GM18858 (cell line): ENCODE data around the gene NUDT14.

Source experiments
- ATAC-seq: cut with Tn5 transposase; IDR thresholded peaks from one replicate; pipeline ENCODE4 v1.9.1; 2021; ENCODE audit not compliant: unreplicated experiment

The NUDT14 gene

DNA sequence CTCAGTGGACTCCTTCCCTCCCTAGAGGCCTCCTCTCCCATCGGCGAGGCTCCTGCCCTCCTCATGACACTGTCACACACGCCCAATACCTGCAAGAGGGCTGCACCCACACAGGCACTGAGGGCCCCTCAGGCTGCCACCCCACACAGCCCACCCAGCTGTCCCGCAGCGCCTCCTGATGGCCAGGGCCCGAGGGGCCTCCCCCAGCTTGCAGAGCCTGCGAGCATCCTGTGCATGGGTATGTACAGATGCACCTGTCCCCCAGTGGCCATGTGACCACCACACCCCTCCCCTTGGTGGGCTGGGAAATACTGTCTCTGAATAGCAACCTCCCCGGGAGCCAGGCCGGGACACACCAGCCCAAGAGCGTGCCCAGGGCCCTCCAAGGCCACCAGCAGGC lies 19.0 kb upstream of the NUDT14 start:
- ATAC-seq, result no peak

DNA sequence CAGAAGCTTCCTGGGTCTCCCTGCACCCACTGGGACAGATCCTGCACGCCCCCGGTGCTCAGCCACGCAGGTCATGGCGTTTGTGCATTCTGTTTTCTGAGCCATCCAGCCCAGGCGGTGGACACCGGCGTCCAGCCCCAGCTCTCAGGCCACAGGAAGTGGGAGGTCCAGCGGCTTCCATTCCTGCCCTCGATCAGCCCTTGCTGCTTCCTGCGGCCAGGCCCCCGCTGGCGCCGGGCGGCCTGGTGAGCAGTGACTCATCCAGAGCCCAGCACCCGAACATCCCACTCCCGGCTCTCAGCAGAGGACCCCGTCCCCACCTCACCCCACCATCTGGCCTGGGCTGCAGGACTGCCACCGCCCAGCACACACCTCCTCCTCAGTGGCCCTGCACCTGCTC lies 18.0 kb upstream of the NUDT14 start:
- no peak for ATAC-seq

DNA sequence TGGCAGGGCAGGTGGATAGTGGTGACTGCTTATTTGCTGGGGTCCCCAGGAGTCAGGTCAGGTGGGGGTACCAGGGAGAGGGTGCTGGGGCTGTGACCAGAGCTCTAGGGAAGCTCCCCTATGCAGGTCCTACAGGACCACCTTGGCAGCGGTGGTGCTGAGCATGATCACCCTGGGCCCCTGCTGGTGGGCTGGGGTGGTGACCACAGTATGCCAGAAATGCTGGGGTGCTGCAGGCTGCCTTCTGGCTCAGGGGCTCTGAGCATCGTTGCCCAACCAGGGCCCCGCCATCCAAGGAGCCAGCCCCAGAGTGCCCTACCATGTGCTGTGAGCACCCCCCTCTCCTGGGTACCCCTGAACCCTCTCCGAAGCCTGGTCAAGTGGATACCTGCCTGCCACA lies 17.5 kb upstream of the NUDT14 start:
- no peak for ATAC-seq

GRCh38 chr14:105197211-105197641 lies 16.1 kb upstream of the NUDT14 start:
- ATAC-seq, result no peak

- ATAC-seq, result no peak
These were observed 15.3 kb upstream of the NUDT14 start for GRCh38 chr14:105196265-105196960.

DNA sequence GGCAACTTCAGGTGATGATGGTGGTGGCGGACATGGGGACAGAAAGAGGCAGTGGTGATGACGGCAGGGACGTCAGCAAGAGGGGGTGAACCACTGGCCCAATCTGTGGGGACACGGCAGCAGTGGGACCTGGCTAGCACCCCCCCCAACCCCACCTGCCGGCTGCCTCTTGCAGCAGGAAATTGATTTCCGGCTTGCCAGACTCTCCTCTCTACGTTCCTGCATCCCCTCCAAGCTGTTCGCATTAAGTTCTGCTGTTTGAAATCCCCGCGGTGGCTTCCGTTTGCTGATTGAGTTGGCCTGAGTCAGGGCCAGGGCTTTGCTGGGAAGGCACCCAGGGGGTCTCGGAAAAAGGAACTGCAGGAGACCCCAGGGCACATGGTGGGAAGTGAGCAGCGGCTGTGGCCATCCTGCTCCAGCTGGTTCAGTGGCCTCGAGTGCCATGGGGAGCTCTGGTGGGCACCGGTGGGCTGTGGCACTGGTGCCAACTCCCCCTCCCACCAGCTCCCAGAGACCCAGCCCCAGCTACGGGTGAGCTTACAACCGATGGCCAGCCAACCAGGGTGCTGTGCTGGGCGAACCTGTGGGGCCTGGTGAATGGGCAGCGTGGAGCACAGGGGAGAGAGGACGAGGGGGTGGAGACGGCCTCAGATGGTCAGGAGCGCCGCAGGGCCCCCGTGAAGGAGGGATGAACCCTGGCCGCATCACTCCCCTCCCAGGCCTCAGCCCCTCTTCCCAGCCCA lies 14.6 kb upstream of the NUDT14 start:
- ATAC-seq, result no peak

DNA sequence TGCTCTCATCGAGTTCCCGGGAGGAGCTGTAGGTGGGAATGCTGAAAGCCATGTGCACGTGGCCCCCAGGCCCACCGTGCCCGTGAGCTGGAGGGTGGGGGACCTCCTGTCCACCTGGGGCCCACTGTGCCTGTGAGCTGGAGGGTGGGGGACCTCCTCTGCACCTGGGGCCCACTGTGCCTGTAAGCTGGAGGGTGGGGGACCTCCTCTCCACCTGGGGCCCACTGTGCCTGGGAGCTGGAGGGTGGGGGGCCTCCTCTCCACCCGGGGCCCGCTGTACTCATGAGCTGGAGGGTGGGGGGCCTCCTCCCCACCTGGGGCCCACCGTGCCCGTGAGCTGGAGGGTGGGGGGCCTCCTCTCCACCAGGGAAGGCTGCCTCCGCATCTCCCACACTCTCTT lies 13.9 kb upstream of the NUDT14 start:
- no peak for ATAC-seq

DNA sequence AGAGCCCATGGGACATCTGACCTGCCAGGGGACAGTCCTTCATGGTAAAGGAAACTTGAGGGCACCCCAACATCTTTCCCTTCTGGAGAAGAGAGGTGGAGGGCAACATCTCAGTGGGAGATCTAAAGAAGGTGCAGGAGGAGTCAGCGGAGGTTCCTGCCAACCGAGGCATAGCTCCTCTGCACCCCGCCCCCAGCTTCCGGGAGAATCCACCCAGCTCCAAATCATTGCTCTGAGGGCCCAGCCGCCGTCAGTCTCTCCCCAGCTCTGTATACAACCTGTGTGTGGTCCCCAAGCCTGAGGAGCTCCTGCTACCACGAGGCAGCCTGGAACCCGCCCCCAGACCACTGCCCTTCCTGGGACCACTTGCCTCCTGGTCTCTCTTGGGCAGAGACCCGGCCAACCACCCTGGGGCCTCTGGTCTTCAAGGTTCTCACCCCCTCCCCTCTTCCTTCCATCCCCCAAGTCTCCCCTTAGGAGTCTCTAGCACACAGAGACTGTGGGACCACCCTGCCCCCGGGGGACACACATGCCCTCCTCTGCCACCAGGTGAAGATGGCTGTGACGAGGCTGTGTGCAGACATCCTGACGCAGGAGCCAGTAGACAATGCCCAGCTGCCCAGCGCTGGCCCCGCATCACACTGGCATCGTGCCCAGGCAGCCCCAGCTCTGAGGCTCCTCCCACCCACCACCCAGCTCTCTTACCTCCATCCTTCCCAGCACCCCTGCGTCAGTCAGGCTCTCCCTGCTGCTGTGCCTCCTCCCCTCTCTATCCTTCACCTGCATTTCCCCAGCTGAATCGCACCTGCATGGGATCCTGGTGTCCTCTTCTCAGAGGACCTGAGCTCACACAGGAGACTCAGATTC lies 13.0 kb upstream of the NUDT14 start:
- no peak for ATAC-seq

DNA sequence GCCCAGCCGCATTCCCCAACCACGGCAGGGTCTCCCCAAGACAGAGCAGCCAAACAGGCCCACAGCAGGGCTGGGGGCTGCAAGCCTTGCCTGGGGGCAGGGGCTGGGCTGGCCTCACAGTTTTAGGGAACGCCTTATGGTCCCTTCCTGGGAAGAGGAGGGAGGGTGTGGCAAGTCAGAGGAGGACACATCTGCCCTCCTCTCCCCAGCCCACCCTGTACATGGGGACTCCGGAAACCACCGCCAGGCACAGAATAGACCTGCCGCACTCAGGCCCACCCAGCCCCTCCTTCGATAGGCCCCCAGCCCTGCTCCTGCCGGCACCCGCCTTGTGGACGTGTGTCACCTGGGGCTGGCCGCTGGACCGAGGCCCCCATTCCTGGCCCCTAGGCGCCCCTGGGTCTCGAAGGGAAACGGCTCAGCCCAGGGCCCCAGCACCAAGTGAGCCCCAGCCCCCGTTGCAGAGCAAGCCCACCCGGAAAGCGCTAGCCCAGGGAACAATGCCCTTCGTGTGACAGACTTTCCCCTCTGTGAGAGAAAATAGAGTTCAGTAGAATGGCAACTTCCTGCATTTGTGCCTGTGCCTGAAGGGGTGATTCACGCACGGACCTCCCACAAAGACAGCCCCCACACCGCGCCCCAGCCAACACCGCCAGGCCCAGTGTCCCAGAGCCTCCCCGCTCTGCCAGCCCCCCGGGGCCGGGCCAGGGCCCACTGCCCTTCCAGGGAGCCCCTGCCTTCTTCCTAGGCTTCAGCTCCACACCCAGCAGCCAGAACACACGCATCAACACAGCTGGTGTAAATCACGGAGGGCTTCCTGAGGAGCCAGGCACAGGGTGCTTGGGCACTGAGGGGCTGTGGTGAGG lies 12.0 kb upstream of the NUDT14 start:
- no peak for ATAC-seq

GRCh38 chr14:105187935-105188524 lies 6.9 kb upstream of the NUDT14 start:
- no peak for ATAC-seq

DNA sequence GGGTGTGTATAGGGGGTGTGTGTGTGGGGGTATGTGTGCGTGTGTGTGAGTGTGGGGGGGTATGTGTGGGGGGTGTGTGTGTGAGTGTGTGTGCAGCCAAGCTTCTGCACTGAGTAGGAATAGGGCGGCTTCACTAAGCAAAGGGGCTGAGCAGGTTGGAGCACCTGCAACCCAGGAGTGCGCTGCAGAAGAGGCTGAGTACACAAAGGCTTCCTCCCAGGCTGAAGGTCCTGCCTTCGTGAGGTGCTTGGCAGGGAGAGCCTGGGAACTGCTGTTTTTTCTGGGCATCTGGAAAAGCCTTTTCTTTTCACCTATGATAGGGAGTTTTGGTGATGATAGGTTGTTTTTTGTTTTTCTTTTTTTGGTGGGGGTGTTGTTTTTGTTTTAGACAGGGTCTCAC lies 6.0 kb upstream of the NUDT14 start:
- no peak for ATAC-seq

DNA sequence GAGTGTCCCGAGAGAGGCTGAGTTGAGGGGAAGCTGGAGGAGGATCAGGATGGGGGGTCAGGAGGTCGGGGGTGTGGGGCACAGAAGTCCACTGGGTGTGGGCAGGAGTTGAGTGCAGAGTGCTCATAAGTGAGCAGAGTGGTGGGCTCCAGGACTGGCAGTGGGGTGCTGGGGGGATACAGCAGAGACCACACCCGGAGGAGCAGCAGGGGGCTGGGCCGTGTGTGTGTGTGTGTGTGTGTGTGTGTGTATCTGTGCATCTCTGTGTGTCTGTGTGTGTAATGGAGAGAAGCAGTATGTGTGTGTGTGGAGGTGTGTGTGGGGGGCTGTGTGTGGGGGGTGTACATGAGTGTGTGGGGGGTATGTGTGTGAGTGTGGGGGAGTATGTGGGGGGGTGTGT lies 4.9 kb upstream of the NUDT14 start:
- no peak for ATAC-seq

GRCh38 chr14:105185001-105185400 lies 3.9 kb upstream of the NUDT14 start:
- no peak for ATAC-seq

- no peak for ATAC-seq
These were observed 3.3 kb upstream of the NUDT14 start for GRCh38 chr14:105184461-105184860.

DNA sequence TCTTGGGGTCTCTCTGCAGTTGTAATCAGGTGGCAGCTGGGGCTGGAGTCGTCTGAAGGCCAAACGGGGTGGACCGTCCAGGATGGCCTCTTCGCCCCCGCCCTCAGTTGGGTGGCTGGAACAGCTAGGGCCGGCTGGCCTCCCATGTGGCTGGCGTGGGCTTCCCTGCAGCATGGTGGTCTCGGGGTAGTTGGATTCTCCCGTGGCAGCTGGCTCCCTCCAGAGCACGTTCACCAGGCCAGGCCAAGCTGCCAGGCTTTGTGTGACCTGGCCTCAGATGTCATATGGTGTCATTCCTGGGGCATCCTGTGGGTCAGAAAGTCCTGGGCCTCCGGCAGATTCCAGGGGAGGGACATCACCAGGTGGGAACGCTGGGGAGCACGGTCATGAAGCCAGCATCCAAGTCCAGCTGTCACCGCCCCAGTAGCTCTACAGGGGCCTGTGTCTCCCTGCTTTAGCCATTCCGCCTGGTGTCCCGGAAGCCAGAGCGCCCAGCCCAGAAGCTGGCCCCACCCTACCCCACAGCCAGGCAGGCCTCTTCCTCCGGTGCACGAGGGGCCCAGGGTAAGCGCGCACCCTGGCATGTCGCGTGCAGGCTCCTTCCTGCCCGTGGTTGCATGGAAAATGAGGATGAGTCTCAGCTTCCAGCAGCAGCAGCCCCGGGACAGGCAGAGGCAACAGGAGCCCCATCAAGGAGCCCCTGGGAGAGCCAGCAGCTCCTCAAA lies 1.3 kb upstream of the NUDT14 start:
- ATAC-seq, result no peak

DNA sequence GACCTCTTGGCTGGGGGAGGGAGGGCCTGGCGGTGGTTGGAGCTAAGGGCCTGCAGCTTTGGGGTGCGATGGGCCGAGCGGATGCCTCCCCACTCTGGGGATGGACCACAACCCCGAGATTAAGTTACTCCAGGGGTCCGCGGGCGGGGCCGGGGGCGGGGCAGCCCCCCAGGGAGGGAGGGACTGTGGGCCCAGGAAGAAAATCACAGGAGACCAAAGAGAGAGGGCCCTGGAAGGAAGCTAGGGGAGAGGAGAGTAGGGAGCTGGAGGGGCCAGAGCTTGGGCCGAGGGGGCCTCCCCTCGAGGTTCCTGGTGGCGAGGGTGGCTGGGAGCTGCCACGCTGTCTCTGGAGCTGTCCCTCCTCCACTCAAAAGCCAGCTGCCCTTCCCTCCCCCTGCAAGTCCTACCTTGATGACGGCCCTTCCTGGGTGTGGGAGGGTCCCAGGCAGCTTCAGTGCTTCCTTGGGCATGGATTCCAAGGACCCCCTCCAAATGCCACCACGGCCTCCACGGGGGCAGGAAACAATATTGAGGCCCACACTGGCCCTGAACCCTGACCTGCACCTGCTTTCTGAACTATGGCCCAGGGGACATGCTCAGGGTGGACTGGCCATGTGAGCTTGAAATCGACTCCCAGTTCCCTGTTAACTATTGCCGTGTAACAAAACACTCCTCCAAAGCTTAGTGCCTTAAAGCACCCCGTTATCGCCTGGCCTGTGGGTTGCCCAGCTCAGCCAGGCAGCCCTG lies 610 bp upstream of the NUDT14 start:
- no peak for ATAC-seq

GRCh38 chr14:105179191-105179590 lies 1.9 kb downstream of the NUDT14 start:
- no peak for ATAC-seq

DNA sequence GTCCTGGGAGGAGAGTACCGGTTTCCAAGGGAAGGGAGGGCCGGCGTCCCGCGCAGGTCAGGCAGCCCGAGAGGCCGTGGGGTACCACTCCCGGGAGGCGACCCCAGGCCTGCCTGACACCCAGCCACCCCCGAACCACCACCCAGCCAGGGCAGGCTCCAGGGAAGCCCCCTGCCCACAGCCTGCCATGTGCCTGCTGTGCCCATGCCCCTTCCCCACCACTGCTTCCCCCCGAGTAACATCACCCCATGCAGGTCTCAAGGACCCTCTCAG lies 2.3 kb downstream of the NUDT14 start:
- ATAC-seq, result no peak
